AG04449 (cell line): ENCODE measurements around the gene SYNE4.

Experiments
- CTCF ChIA-PET: fragments of 350-600 bp; formaldehyde crosslinking; extraction: SDS; loops from one replicate; lab custom pipeline; 2021; ENCODE audit warnings: antibody characterized with exemption; lab: Yijun Ruan, JAX
- POLR2A ChIA-PET: fragments of 400-600, 350-600 bp; formaldehyde crosslinking; extraction: SDS; loops from one replicate; lab custom pipeline; 2020; ENCODE audit warnings: antibody characterized with exemption, inconsistent platforms; lab: Yijun Ruan, JAX
- DNase-seq: peaks from one replicate; pipeline ENCODE4 v3.0.0-alpha.2; 2010; ENCODE audit warnings: low read depth, low spot score
- H3K4me3 ChIP-seq: 2 replicates; pipeline ENCODE4 v1.5.1; 2011; ENCODE audit warnings: low read depth, mild to moderate bottlenecking, control low read depth, low read length
- TF ChIP-seq, protein P1 (sequence below): IDR thresholded peaks from one replicate; pipeline ENCODE4 v1.5.1; 2011; ENCODE audit warnings: mild to moderate bottlenecking, moderate library complexity, low read length, control low read depth, inconsistent platforms; ENCODE audit not compliant: insufficient read depth; ENCODE audit errors: missing control alignments

The SYNE4 gene

DNA sequence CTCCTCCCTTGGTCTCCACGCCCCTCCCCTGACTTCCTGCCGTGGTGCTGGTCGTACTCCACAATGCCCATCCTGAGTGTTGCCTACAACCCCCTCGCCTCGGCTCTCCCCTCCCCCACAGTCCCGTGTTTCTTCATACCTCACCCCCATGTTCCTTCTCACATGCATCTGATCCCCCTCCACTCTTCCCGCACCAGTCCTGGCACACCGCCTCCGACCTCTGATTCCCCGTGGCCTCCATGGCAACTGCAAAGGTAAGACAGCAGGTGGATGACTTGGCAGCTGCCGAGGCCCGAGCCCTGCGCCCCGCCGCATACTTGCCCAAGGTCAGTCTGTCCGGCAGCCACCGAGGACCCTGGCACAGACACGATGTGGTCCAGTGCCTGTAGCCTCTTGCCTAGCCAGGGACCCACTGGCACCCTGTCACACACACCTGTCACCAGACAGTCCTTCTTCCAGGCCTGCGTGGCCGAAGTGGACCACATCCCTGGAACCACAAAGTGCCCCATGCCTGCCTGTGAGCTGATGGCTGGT lies 29.7 kb downstream of the SYNE4 start:
- ChIA-PET CTCF (no interaction called here), POLR2A (no interaction called here)
- TF ChIP-seq, protein P1, sequence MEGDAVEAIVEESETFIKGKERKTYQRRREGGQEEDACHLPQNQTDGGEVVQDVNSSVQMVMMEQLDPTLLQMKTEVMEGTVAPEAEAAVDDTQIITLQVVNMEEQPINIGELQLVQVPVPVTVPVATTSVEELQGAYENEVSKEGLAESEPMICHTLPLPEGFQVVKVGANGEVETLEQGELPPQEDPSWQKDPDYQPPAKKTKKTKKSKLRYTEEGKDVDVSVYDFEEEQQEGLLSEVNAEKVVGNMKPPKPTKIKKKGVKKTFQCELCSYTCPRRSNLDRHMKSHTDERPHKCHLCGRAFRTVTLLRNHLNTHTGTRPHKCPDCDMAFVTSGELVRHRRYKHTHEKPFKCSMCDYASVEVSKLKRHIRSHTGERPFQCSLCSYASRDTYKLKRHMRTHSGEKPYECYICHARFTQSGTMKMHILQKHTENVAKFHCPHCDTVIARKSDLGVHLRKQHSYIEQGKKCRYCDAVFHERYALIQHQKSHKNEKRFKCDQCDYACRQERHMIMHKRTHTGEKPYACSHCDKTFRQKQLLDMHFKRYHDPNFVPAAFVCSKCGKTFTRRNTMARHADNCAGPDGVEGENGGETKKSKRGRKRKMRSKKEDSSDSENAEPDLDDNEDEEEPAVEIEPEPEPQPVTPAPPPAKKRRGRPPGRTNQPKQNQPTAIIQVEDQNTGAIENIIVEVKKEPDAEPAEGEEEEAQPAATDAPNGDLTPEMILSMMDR, result no peak
- DNase-seq, result no peak
- H3K4me3 ChIP-seq, result no peak overlapping the region

DNA sequence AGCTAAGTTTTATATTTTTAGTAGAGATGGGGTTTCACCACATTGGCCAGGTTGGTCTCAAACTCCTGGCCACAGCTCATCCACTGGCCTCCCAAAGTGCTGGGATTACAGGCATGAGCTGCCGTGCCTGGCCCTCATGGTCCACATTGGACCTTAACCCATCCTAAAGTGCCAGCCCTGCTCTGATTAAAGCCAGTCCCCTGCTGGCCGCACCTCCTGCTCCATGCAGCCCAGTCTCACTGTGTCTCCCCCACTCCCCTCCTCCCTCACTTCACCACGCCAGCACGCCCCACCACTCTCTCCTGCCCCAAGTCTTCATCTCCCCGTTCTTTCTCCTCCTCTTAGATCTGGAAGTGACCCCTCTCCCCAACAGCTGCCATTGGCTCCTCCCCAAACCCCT lies 30.3 kb downstream of the SYNE4 start:
- TF ChIP-seq, protein P1, result no peak
- no peak for DNase-seq
- ChIA-PET POLR2A (no interaction called here), CTCF (no interaction called here)
- no peak overlapping the region for H3K4me3 ChIP-seq

GRCh38 chr19:35977446-35978222 lies 31.0 kb downstream of the SYNE4 start:
- DNase-seq, result no peak
- TF ChIP-seq, protein P1, result no peak
- ChIA-PET POLR2A (no interaction called here), CTCF (no interaction called here)
- H3K4me3 ChIP-seq, result no peak overlapping the region

DNA sequence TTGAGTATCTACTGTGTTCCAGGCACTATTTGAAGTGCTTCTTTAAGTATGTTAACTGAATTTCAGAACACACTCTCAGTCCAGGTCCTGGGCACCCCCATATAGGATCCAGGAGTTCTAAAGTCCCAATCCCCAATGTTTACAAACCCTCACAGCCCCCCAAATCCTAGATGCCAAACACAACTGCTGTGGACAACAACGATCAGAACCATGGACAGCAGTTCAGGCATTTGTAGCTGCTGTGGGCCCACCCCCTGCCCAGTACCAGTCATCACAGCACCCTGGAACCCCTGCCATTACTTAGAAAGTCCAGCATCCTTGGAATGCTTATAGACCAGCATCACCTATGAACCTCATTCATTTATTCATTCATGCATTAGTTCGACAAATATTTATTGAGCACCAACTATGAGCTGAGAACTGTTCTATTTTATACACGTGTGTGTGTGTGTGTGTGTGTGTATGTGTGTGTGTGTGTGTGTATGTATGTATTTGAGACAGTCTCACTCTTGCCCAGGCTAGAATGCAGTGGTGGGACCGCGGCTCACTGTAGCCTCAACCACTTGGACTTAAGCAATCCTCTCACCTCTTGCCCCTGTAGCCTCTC lies 32.9 kb downstream of the SYNE4 start:
- TF ChIP-seq, protein P1, result no peak
- ChIA-PET POLR2A (no interaction called here), CTCF (interaction anchor here (1.1 kb wide), 1 partner anchor 27 kb away, joined by 4 read pairs; no protein-coding TSS in a partner anchor)
- no peak for DNase-seq
- H3K4me3 ChIP-seq, result no peak overlapping the region

GRCh38 chr19:35973487-35973886 lies 35.1 kb downstream of the SYNE4 start:
- TF ChIP-seq, protein P1, result no peak
- ChIA-PET POLR2A (no interaction called here), CTCF (no interaction called here)
- DNase-seq, result no peak
- no peak overlapping the region for H3K4me3 ChIP-seq

DNA sequence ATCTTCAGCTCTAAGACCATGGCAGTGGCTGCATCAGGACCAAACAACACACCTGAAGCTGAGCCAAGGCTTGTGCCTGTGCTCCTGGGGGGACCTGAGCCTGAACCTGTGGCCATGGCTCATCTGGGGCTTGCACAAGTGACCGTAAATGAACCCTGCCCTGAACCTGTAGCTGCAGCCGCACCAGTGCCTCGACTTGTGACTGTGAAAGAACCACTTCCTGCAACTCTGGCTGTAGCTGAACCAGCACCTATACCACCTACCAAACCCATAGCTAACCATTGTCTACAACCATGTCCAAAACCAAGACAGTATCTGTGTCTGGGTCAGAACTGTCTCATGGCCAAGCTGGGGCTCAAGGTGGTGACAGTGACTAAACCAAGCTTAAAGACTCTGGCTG lies 41.8 kb downstream of the SYNE4 start:
- DNase-seq, result no peak
- CTCF ChIA-PET, result no interaction called here
- no peak overlapping the region for H3K4me3 ChIP-seq
- POLR2A ChIA-PET, result no interaction called here
- TF ChIP-seq, protein P1, result no peak
